Stimulated activated naive CD8-positive, alpha-beta T cell treated with anti-CD3 and anti-CD28 coated beads, Interleukin-15, Interleukin-2, amounts not matched to agents 100 U/mL and 50 U/mL, for 24 hours (primary cell): ENCODE results near the gene ACOXL.
A peak's percentile ranks its signal among the peaks of the same experiment; 100 is the strongest.

ENCODE experiments used
- ATAC-seq: fragments of 150-1000 bp; cut with Tn5 transposase; one replicate; pipeline ENCODE4 v1.10.0; 2021
- DNase-seq: peaks from one replicate; pipeline ENCODE4 v3.0.0; 2021

The ACOXL gene

GRCh38 chr2:110794951-110795350, 62.6 kb downstream of the ACOXL start:
- no peak for ATAC-seq
- DNase-seq, result no peak

GRCh38 chr2:110796716-110797301, 64.4 kb downstream of the ACOXL start:
- DNase-seq (no peak), ATAC-seq (no peak)

DNA sequence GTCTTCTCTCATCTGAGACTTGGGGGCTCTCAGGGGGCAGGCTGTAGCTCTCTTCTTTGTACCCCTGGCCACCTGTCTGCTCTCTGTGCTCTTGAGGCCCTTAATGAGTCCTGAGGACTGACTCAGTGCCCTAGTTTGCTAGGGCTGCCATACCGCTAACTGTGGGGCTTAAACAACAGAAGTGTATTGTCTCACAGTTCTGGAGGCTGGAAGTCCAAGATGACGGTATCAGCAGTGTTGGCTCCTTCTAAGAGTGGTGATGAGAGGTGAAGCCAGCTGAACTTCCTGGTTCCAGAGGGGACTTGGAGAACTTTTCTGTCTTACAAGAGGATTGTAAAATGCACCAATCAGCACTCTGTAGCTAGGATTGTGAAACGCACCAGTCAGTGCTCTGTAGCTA, 67.0 kb downstream of the ACOXL start:
- no peak for ATAC-seq
- no peak for DNase-seq

GRCh38 chr2:110800611-110801402, 68.4 kb downstream of the ACOXL start:
- ATAC-seq (no peak), DNase-seq (no peak)

DNA sequence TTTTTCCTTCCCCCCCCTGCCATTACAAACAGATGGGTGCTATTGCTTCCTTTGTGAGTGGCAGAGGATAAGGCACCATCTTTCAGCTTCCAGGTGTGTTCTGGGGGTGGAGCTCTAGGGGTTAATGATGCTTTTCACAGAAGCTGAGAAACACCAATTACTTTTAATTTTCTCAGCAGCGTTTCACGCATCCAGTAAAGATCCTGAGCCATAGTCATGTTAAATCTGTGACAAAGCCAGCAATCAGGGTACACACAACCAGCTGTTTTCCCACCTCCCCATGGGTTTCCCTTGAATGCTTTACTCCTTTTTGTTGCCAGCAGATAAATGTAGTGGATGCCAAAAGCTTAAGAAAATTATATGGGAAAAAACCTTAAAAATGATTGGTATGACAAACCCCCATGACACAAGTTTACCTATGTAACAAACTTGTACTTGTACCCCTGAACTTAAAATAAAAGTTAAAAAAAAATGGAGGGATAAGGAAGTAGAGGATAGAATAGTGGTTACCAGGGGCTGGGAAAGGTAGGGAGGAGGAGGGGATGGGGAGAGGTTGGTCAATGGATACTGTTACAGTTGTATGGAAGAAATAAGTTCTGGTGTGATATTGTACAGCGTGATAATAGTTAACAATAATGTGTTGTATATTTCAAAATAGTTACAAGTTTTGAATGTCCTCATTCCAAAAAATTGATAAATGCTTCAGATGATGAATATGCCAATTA, 70.0 kb downstream of the ACOXL start:
- no peak for ATAC-seq

GRCh38 chr2:110804433-110804832, 72.1 kb downstream of the ACOXL start:
- ATAC-seq (no peak), DNase-seq (no peak)

More for the DNA sequence above, 70.0 kb downstream of the ACOXL start:
- DNase-seq, result no peak

GRCh38 chr2:110804915-110805314, 72.5 kb downstream of the ACOXL start:
- DNase-seq (peak; percentile 73), ATAC-seq (peak; percentile 98)

DNA sequence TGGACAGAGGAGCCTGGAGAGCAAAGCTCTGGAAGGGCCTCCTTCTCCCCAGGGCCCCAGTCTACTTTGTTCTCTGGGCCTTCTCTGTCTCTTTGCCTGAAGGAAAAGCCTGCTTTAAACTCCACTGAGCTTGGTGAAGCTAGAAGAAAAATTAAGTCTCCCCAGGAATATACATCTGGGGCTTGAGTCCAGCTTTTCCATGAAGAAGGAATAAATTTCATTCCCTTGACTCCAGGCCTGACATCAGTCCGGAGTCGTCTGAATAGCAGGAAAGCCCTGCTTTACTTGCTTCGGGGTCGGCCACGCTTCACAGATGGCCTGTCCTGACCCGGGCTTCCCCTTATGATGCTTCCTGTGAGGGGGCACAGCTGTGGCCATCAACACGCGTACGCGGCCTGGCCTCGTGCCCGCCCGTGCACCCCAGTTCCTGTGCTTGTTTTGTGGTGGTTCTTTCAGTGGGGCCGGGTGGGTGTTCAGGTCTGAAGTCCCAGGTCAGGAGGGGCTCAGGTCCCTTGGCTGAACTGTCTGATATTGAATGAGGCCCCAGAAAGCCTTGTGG, 73.6 kb downstream of the ACOXL start:
- DNase-seq, result peak; percentile 25
- no peak for ATAC-seq

GRCh38 chr2:110807522-110807921, 75.1 kb downstream of the ACOXL start:
- DNase-seq, result no peak

DNA sequence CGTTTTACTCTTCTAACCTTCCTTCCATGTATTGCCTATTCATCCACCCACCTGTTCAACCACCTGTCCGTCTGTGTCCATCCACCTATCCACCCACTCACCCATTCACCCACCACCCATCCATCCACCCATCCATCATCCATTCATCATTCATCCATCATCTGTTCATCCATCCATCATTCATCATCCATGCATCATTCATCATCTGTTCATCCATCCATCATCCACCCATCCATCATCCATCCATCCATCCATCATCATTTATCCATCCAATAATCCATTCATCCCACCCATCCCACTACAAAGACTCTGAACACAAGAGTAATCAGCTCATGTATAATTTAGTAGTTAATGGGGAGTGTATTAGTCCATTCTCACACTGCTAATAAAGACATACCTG, 78.0 kb downstream of the ACOXL start:
- no peak for DNase-seq
- no peak for ATAC-seq

More at GRCh38 chr2:110807522-110807921, 75.1 kb downstream of the ACOXL start:
- ATAC-seq, result no peak

DNA sequence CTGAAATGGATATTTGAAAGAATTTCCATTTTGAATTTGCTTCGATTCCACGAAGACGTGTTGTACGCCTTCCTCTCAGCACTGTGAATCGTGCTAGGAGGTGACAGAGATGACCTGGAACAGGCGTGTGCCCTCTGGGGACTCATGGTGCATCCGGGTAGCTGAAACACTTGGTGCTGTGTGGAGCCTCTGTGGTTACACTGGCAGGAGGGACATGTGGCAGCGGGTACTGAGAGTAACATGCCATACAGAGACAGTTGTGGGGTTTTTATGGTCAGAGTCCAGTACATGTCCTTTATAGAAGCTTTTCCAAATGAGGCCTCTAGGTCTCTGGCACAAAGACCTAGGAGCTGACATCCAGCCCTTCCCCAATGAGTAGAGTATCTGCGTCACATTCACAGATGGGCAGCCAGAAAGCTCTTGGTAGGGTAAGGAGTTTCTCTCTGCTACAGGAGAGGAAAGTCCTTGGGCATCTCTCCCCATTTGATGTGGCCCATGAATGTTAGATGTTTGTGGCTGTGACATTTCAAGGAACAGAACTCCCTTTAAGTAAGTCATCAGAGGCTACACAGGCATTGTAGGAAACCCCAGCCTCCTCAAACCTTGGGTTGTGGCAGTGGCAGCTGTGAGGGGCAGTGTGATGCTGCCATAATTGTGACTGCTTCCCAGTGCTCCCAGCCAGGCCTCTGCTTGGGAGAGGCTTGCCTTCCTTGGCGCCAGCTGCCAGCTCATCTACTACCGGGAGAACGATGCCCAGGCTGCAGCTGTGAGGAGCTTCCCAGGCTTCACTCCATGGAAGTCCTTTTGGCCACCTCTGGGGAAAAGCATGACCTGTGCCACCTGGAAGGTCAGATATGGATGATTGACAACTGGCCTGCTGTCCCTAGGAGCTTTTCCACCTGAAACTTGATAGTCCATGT, 80.6 kb downstream of the ACOXL start:
- ATAC-seq, result peak; percentile 74
- DNase-seq, result peak; percentile 16

- ATAC-seq, result no peak
- no peak for DNase-seq
Observed at GRCh38 chr2:110813896-110814295, 81.5 kb downstream of the ACOXL start.

DNA sequence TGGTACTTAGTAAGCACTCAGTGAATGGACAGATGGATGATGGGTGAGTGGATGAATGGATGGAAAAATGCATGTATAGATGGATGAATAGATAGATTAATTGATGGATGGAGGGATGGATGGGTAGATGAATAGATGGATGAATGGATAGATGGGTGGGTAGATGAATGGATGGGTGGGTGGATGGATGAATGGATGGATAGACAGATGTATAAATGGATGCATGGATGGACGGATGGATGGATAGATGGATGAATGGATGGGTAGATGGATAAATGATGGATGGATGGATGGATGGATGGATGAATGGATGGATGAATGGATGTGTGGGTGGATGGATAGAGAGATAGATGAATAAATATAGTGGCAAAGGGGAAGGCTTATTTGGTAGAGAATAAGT, 83.6 kb downstream of the ACOXL start:
- DNase-seq, result no peak
- ATAC-seq, result no peak

- ATAC-seq, result no peak
Observed at GRCh38 chr2:110816404-110817365, 84.3 kb downstream of the ACOXL start.

GRCh38 chr2:110818767-110819481, 86.6 kb downstream of the ACOXL start:
- ATAC-seq (no peak), DNase-seq (no peak)

More at GRCh38 chr2:110816404-110817365, 84.3 kb downstream of the ACOXL start:
- DNase-seq, result no peak

DNA sequence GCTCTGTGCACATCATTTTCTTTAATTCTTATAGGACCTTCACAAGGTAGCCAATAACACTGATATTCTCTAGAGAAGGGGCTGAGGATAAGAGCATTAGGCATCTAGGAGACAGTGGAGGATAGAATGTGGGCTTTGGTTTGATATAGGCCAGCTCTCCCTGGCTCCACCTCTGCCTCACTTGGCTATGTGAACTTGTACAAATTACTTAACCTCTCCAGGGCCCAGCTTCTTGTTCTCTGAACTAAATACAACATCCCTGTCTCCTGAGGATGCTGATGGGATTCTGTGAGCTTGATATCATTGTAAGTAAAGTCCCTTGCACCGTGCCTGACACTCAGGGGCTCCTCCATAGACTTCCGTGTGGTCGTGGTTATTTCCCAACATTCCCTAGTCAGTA, 87.3 kb downstream of the ACOXL start:
- no peak for ATAC-seq
- no peak for DNase-seq

- ATAC-seq, result no peak
- DNase-seq, result no peak
Observed at GRCh38 chr2:110820128-110820527, 87.8 kb downstream of the ACOXL start.

DNA sequence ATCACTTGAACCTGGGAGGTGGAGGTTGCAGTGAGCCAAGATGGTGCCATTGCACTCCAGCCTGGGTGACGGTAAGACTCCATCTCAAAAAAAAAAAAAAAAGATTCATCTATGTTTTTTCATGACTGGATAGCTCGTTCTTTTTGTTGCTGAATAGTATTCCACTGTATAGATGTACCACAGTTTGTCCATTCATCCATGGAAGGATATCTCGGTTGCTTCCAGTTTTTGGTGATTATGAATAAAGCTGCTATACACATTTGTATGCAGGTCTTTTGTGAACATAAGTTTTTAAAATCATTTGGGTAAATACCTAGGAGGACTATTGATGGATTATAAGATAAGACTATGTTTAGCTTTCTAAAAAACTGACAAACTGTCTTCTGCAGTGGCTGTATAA, 90.8 kb downstream of the ACOXL start:
- no peak for ATAC-seq
- no peak for DNase-seq

DNA sequence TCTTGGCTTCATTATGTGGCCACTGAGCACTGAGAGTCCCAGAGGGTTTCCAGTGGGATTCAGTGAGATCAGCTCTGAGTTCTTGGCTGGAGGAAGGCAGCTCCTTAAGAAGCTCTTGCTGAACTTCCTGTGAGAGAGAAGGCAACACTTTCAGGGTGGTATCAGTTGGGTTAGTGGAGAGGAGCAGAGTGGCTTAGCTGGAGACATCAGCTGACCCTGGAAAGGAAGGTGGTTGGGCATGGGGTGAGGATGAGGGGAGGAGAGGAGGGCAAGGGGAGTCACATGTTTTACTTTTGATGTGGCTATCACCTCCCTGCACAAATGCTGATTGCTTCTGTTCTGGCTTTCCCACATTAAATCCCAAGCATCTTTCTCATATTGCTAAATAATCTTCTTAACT, 95.1 kb downstream of the ACOXL start:
- ATAC-seq (peak; percentile 49), DNase-seq (no peak)

DNA sequence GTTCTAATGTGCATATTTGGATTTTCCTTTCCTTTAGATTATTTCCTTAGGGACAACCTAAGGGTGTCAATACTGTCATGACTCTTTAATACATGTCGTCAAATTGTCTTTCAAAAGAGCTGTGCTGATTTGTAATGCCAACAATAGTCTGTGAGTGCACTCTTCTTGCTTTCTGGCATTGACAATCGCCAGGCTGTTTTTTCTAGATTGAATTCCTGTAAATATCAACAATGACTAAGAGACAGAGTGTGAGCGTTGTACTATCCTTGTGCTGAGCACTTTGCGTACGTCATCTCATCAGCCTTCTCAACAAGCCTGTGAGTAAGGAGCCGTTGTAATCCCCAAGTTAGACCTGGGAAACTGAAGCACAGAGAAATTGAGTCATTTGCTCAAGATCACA, 96.0 kb downstream of the ACOXL start:
- DNase-seq (no peak), ATAC-seq (no peak)
